Gastrocnemius medialis (tissue), 4 donors: Measurements from ENCODE around the gene ALDH1B1.

Experiments
- POLR2A ChIP-seq, 2 donors: fragments of 450-650 bp; IDR thresholded peaks; one replicate each; pipeline ENCODE4 v1.6.1; 2017; ENCODE audit warnings: antibody characterized with exemption in 2 of 2, mild to moderate bottlenecking in 2 of 2, moderate library complexity in 2 of 2
- TF ChIP-seq, protein P1 (sequence below), 5 experiments: fragments of 450-650 bp in 3 of 5; fragments of 200-600 bp in 2 of 5; sonication (generic) in 2 of 5; IDR thresholded peaks in 4 of 5; conservative IDR thresholded peaks in 1 of 5; 1 replicate in 4 of 5; 2 replicates in 1 of 5; pipeline ENCODE4 v1.5.1; 2016 to 2019; ENCODE audit warnings: antibody characterized with exemption in 5 of 5, mild to moderate bottlenecking in 3 of 5, moderate library complexity in 3 of 5

DNA sequence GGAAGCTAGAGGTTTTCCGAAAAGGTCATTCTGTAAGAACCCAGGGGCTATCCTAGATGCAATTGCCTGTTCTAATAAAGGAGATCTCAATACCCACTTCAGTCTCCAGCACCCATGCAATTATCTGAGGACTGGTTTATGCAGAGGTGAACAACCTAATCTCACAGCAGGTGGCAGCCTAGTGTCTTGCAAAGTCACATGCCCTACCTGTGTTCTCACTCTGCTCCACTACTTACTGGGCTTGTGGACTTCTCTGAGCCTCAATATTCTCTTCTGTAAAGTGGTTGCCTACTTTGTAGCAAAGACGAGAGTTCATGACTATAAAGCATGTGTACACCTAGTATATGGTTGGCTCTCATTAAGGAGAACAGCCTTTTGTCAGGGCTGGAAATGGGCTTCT is 21.0 kb upstream of the ALDH1B1 start:
- TF ChIP-seq, protein P1, sequence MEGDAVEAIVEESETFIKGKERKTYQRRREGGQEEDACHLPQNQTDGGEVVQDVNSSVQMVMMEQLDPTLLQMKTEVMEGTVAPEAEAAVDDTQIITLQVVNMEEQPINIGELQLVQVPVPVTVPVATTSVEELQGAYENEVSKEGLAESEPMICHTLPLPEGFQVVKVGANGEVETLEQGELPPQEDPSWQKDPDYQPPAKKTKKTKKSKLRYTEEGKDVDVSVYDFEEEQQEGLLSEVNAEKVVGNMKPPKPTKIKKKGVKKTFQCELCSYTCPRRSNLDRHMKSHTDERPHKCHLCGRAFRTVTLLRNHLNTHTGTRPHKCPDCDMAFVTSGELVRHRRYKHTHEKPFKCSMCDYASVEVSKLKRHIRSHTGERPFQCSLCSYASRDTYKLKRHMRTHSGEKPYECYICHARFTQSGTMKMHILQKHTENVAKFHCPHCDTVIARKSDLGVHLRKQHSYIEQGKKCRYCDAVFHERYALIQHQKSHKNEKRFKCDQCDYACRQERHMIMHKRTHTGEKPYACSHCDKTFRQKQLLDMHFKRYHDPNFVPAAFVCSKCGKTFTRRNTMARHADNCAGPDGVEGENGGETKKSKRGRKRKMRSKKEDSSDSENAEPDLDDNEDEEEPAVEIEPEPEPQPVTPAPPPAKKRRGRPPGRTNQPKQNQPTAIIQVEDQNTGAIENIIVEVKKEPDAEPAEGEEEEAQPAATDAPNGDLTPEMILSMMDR (IDR thresholded peaks at IDR 0.05 in 4 of 5, conservative IDR thresholded peaks at IDR 0.05 in 1 of 5) = peak in 4 of 5 experiments; percentile 28 to 48 (median 41)
- TF ChIP-seq POLR2A (IDR thresholded peaks at IDR 0.05) = no peak
